ENCODE data around the gene PPP1R7.
"Not testable (repeated sequence)": the region's sequence is repeated elsewhere in the genome, so short reads cannot be mapped to it uniquely, and the experiment has no call there.

Gene PPP1R7

GRCh38 chr2:241187918-241188234, 37.6 kb downstream of the PPP1R7 start:
- Histone ChIP-seq H3K27ac (ENCODE audit: low read depth, low read length, severe bottlenecking) (no peak overlapping the region), H3K4me1 (ENCODE audit: control insufficient read depth, insufficient read depth, low read length, poor library complexity, severe bottlenecking) (no peaks in the 10 kb centered on the region), H3K4me3 (ENCODE audit: extremely low read depth, insufficient read depth, low read length, poor library complexity, severe bottlenecking) (no peak overlapping the region), H3K9me3 (ENCODE audit: control insufficient read depth, low read length) (no peaks in the 10 kb centered on the region), H3K36me3 (ENCODE audit: control insufficient read depth, insufficient read depth, low read length) (peaks cover 1% of the 10 kb centered on the region)
- WGBS, 2 experiments (ENCODE audit: insufficient coverage in 2 of 2) = 67 to 69% methylated on average over 2 to 4 of the region's 4 CpGs

DNA sequence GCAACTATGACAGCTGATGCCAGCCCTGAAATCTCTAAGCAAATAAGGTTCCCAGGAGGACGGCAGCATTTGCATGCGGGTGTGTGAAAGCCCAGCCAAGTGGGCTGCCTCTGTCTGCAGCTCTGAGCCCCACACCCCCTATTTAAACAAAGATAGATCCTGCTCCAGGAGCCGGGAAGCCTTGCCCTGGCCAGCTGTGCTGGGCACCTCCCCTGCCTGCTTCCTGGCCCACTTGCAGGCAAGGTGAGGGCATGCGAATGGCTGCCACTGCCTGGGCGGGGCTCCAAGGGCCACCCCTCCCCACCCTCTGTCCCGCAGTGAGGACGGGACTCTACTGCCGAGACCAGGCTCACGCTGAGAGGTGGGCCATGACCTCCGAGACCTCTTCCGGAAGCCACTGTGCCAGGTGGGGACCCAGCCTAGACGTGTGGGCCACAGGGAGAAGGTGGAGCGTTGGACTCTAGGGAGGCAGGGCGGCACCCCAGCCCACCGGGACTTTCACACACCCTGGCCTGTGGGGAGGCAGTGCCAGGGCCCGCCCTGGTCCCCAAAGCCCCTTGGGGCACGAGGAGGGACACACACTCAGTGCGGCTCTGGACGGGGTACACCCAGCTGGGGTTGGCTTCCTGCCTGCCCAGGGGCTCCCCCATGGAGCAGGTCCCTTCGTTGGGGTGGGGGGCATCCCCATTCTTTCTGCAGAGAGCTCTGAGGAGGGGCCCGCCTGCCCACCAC, 38.3 kb downstream of the PPP1R7 start, which contains the start of gene ANO7:
TSS of gene ANO7 (plus strand) at position 317 of the 732 bp plus-strand sequence. CDS start 1,387 bp downstream, outside the sequence.
- Histone ChIP-seq H3K9me3 (ENCODE audit: control insufficient read depth, low read length) (no peaks in the 10 kb centered on the region), H3K27ac (ENCODE audit: low read depth, low read length, severe bottlenecking) (no peak within 1 kb of the TSS), H3K4me3 (ENCODE audit: extremely low read depth, insufficient read depth, low read length, poor library complexity, severe bottlenecking) (no peak within 1 kb of the TSS), H3K4me1 (ENCODE audit: control insufficient read depth, insufficient read depth, low read length, poor library complexity, severe bottlenecking) (no peaks in the 10 kb centered on the region), H3K36me3 (ENCODE audit: control insufficient read depth, insufficient read depth, low read length) (no peaks in the 10 kb centered on the region)
- 72 to 80% methylated on average over 16 to 21 of the region's 21 CpGs for WGBS, 2 experiments (ENCODE audit: insufficient coverage in 2 of 2)

GRCh38 chr2:241189093-241189855, 39.0 kb downstream of the PPP1R7 start:
- Histone ChIP-seq H3K4me1 (ENCODE audit: control insufficient read depth, insufficient read depth, low read length, poor library complexity, severe bottlenecking) (no peaks in the 10 kb centered on the region), H3K9me3 (ENCODE audit: control insufficient read depth, low read length) (no peaks in the 10 kb centered on the region), H3K36me3 (ENCODE audit: control insufficient read depth, insufficient read depth, low read length) (no peaks in the 10 kb centered on the region), H3K27ac (ENCODE audit: low read depth, low read length, severe bottlenecking) (no peak overlapping the region), H3K4me3 (ENCODE audit: extremely low read depth, insufficient read depth, low read length, poor library complexity, severe bottlenecking) (no peak overlapping the region)
- 89 to 91% methylated on average over 28 to 31 of the region's 32 CpGs for WGBS, 2 experiments (ENCODE audit: insufficient coverage in 2 of 2)

DNA sequence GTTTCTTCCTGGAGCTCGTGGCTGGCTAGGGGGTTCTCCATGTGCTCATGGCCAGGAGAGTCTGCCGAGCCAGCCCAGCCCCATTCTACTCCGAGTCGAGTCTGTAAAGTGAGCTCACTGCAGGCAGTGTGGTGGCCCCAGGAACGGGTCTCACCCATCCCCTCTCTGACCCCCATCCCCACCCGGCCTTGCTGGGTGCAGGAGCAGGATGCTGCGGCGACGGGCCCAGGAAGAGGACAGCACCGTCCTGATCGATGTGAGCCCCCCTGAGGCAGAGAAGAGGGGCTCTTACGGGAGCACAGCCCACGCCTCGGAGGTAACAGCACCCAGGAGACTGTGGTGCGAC, 39.6 kb downstream of the PPP1R7 start:
- Histone ChIP-seq H3K36me3 (ENCODE audit: control insufficient read depth, insufficient read depth, low read length) (no peaks in the 10 kb centered on the region), H3K4me1 (ENCODE audit: control insufficient read depth, insufficient read depth, low read length, poor library complexity, severe bottlenecking) (no peaks in the 10 kb centered on the region), H3K9me3 (ENCODE audit: control insufficient read depth, low read length) (no peaks in the 10 kb centered on the region), H3K4me3 (ENCODE audit: extremely low read depth, insufficient read depth, low read length, poor library complexity, severe bottlenecking) (no peak overlapping the region), H3K27ac (ENCODE audit: low read depth, low read length, severe bottlenecking) (no peak overlapping the region)
- WGBS, 2 experiments (ENCODE audit: insufficient coverage in 2 of 2) = 90 to 92% methylated on average over 14 to 15 of the region's 15 CpGs

DNA sequence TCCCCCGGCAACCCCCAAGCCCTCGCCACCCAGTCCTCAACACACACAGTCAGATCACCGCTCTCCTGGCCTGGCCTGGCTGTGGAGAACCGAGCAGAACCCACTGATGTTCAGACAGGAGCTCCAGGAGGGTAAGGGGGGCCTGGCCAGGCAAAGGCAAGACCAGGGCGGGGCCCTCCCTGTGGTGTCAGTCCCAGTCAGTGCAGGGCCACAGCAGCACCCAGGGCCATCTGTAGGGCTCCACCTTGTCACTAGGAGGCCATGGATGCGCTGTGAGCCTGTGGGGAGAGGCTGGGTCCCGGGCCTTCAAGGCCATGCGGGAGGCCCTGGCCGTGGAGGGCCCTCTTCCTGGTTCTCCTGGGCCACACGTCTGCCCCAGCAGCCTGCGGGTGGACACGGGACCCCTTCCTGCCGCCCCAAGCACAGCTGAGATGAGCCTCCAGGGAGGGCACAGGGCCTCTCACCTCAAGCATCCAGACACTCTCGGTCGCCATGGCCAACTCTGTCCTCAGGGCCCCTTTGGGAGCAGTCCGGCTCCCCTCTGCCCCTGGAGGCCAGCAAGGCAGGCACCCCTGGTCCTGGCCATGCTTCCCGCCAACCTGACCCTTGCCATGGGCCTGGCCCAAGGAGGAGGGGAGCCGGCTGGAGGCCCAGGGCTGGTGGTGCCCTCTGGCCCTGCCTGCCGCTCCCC, 40.2 kb downstream of the PPP1R7 start:
- Histone ChIP-seq H3K27ac (ENCODE audit: low read depth, low read length, severe bottlenecking) (no peak overlapping the region), H3K4me3 (ENCODE audit: extremely low read depth, insufficient read depth, low read length, poor library complexity, severe bottlenecking) (no peak overlapping the region), H3K36me3 (ENCODE audit: control insufficient read depth, insufficient read depth, low read length) (no peaks in the 10 kb centered on the region), H3K9me3 (ENCODE audit: control insufficient read depth, low read length) (no peaks in the 10 kb centered on the region), H3K4me1 (ENCODE audit: control insufficient read depth, insufficient read depth, low read length, poor library complexity, severe bottlenecking) (no peaks in the 10 kb centered on the region)
- WGBS, 2 experiments (ENCODE audit: insufficient coverage in 2 of 2) = 93% methylated on average over 14 to 15 of the region's 19 CpGs

GRCh38 chr2:241191081-241191480, 40.8 kb downstream of the PPP1R7 start:
- no peak overlapping the region for H3K27ac ChIP-seq (ENCODE audit: low read depth, low read length, severe bottlenecking)
- no peaks in the 10 kb centered on the region for H3K36me3 ChIP-seq (ENCODE audit: control insufficient read depth, insufficient read depth, low read length)
- H3K9me3 ChIP-seq (ENCODE audit: control insufficient read depth, low read length) = no peaks in the 10 kb centered on the region
- H3K4me3 ChIP-seq (ENCODE audit: extremely low read depth, insufficient read depth, low read length, poor library complexity, severe bottlenecking) = no peak overlapping the region
- no peaks in the 10 kb centered on the region for H3K4me1 ChIP-seq (ENCODE audit: control insufficient read depth, insufficient read depth, low read length, poor library complexity, severe bottlenecking)
- WGBS, 2 experiments (ENCODE audit: insufficient coverage in 2 of 2) = 76 to 79% methylated on average over 5 to 7 of the region's 14 CpGs

GRCh38 chr2:241193271-241193670, 43.0 kb downstream of the PPP1R7 start:
- 87 to 93% methylated on average over 2 to 4 of the region's 8 CpGs for WGBS, 2 experiments (ENCODE audit: insufficient coverage in 2 of 2)
- Histone ChIP-seq H3K36me3 (ENCODE audit: control insufficient read depth, insufficient read depth, low read length) (no peaks in the 10 kb centered on the region), H3K27ac (ENCODE audit: low read depth, low read length, severe bottlenecking) (no peak overlapping the region)

DNA sequence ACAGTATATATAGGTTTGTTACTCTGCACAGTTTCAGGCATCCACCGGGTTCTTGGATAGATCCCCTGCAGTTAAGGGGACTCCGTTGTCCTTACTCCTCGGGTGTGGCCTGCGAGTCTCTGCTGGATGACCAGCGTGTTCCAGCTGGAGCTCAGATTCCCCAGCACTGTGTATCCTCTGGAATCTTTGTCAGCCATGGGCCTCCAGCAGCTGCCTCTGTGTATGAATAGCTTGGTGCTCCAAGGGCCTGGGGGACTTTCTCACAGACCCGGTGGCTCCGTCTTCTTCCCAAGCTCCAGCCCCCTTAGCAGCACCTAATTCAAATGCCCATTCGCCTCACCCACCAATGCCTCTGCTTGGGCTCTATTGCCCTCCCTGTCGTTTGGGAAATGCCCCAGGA, 44.5 kb downstream of the PPP1R7 start:
- WGBS, 2 experiments (ENCODE audit: insufficient coverage in 2 of 2) = 83 to 91% methylated on average over 8 to 9 of the region's 9 CpGs

More at GRCh38 chr2:241193271-241193670, 43.0 kb downstream of the PPP1R7 start:
- Histone ChIP-seq H3K9me3 (ENCODE audit: control insufficient read depth, low read length) (no peaks in the 10 kb centered on the region), H3K4me1 (ENCODE audit: control insufficient read depth, insufficient read depth, low read length, poor library complexity, severe bottlenecking) (no peaks in the 10 kb centered on the region), H3K4me3 (ENCODE audit: extremely low read depth, insufficient read depth, low read length, poor library complexity, severe bottlenecking) (no peak overlapping the region)

DNA sequence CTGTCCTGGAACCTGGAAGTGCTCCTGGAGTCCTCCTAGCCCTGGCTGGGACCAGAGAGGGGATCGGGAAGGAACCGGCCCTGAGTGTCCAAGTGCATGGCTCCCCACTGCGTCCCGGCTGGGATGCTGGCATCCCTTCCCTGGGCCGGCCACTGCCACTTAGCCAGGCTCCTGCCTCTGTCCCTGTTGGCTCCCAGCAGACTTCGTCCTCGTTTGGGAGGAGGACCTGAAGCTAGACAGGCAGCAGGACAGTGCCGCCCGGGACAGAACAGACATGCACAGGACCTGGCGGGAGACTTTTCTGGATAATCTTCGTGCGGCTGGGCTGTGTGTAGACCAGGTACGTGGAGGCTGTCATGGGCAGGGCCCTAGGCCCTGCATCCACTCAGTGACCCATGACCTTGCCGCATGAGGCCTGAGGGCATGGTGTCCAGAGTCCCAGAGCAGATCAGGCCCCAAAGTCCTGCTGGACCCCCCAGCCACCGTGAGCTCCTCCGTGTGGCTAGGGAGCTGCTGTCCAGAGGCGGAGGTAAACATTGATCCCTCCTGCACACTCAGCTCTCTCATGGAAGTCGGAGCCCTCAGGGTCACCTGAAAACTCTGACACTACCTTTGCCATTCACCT, 45.4 kb downstream of the PPP1R7 start:
- Histone ChIP-seq H3K27ac (ENCODE audit: low read depth, low read length, severe bottlenecking) (no peak overlapping the region), H3K36me3 (ENCODE audit: control insufficient read depth, insufficient read depth, low read length) (no peaks in the 10 kb centered on the region), H3K4me3 (ENCODE audit: extremely low read depth, insufficient read depth, low read length, poor library complexity, severe bottlenecking) (no peak overlapping the region), H3K9me3 (ENCODE audit: control insufficient read depth, low read length) (no peaks in the 10 kb centered on the region), H3K4me1 (ENCODE audit: control insufficient read depth, insufficient read depth, low read length, poor library complexity, severe bottlenecking) (no peaks in the 10 kb centered on the region)
- 90 to 94% methylated on average over 16 to 18 of the region's 18 CpGs for WGBS, 2 experiments (ENCODE audit: insufficient coverage in 2 of 2)

More for the DNA sequence above, 44.5 kb downstream of the PPP1R7 start:
- Histone ChIP-seq H3K36me3 (ENCODE audit: control insufficient read depth, insufficient read depth, low read length) (no peaks in the 10 kb centered on the region), H3K4me3 (ENCODE audit: extremely low read depth, insufficient read depth, low read length, poor library complexity, severe bottlenecking) (no peak overlapping the region), H3K4me1 (ENCODE audit: control insufficient read depth, insufficient read depth, low read length, poor library complexity, severe bottlenecking) (no peaks in the 10 kb centered on the region), H3K27ac (ENCODE audit: low read depth, low read length, severe bottlenecking) (no peak overlapping the region), H3K9me3 (ENCODE audit: control insufficient read depth, low read length) (no peaks in the 10 kb centered on the region)

GRCh38 chr2:241197246-241197645, 47.0 kb downstream of the PPP1R7 start:
- not testable (repeated sequence) for H3K4me3 ChIP-seq (ENCODE audit: extremely low read depth, insufficient read depth, low read length, poor library complexity, severe bottlenecking); H3K27ac ChIP-seq (ENCODE audit: low read depth, low read length, severe bottlenecking); H3K9me3 ChIP-seq (ENCODE audit: control insufficient read depth, low read length); H3K36me3 ChIP-seq (ENCODE audit: control insufficient read depth, insufficient read depth, low read length); H3K4me1 ChIP-seq (ENCODE audit: control insufficient read depth, insufficient read depth, low read length, poor library complexity, severe bottlenecking)
- 90 to 99% methylated on average over 13 to 14 of the region's 14 CpGs for WGBS, 2 experiments (ENCODE audit: insufficient coverage in 2 of 2)

Data from mesodermal cell (in vitro differentiated cells).